ENCODE results near the gene GNAZ.
A peak's percentile ranks its signal among the peaks of the same experiment; 100 is the strongest.

The GNAZ gene

DNA sequence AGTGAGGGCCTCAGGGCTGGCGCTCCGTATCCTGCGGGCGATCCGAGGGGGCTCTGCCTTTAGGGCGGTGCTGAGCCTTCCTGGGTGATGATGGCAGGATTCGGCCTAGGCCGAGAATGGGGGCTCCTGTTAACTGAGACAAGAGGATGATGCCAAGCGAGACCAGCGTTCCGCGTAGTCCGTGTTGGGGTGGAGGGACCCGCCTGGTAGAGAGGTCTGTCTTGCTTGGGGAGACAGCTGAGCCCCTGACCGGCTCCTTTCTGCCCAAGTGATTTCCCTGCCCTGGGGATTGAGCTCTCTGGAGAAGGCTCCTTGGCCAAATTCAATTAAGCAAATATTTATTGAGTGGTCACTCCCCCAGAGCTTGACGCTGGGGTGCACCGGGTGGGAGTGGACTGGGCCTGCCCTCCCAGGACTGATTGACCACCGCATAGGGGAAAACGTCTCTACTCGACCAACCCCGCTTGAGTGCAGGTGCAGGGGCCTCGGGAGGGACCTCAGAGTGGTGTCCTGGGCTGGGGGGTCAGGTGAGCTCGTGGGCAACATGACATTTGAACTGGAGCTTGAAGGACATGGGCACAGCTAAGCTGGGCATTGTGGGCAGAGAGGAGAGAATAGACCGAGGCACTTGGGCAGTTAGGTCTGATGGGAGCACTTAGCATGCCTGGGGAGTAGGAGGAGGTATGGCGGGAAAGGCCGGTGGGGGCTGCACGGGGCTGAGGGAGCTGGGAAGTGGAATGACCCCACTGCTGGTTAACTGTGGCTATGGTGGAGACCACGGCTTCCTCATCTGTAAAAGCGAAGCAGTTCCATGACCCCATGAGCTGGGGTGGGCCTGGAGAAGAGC lies 1.1 kb downstream of the GNAZ start:
- DNase-seq (ENCODE audit: low spot score): peak; percentile 50
- TF ChIP-seq, protein P1, sequence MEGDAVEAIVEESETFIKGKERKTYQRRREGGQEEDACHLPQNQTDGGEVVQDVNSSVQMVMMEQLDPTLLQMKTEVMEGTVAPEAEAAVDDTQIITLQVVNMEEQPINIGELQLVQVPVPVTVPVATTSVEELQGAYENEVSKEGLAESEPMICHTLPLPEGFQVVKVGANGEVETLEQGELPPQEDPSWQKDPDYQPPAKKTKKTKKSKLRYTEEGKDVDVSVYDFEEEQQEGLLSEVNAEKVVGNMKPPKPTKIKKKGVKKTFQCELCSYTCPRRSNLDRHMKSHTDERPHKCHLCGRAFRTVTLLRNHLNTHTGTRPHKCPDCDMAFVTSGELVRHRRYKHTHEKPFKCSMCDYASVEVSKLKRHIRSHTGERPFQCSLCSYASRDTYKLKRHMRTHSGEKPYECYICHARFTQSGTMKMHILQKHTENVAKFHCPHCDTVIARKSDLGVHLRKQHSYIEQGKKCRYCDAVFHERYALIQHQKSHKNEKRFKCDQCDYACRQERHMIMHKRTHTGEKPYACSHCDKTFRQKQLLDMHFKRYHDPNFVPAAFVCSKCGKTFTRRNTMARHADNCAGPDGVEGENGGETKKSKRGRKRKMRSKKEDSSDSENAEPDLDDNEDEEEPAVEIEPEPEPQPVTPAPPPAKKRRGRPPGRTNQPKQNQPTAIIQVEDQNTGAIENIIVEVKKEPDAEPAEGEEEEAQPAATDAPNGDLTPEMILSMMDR (IDR thresholded peaks at IDR 0.05; ENCODE audit: poor library complexity, severe bottlenecking): no peak
- no peak overlapping the region for H3K27ac ChIP-seq (ENCODE audit: poor library complexity, severe bottlenecking)
- peaks cover 8% of the 10 kb centered on the region for H3K9me3 ChIP-seq (ENCODE audit: severe bottlenecking)
- no peak for ATAC-seq (ENCODE audit: low read depth)
- no peaks in the 10 kb centered on the region for H3K4me1 ChIP-seq (ENCODE audit: insufficient read depth, poor library complexity, severe bottlenecking)
- no peaks in the 10 kb centered on the region for H3K27me3 ChIP-seq (ENCODE audit: insufficient read depth, poor library complexity, severe bottlenecking)
- no peaks in the 10 kb centered on the region for H3K36me3 ChIP-seq (ENCODE audit: low read depth)
- peak overlapping the region; percentile 36 for H3K4me3 ChIP-seq (ENCODE audit: severe bottlenecking)

DNA sequence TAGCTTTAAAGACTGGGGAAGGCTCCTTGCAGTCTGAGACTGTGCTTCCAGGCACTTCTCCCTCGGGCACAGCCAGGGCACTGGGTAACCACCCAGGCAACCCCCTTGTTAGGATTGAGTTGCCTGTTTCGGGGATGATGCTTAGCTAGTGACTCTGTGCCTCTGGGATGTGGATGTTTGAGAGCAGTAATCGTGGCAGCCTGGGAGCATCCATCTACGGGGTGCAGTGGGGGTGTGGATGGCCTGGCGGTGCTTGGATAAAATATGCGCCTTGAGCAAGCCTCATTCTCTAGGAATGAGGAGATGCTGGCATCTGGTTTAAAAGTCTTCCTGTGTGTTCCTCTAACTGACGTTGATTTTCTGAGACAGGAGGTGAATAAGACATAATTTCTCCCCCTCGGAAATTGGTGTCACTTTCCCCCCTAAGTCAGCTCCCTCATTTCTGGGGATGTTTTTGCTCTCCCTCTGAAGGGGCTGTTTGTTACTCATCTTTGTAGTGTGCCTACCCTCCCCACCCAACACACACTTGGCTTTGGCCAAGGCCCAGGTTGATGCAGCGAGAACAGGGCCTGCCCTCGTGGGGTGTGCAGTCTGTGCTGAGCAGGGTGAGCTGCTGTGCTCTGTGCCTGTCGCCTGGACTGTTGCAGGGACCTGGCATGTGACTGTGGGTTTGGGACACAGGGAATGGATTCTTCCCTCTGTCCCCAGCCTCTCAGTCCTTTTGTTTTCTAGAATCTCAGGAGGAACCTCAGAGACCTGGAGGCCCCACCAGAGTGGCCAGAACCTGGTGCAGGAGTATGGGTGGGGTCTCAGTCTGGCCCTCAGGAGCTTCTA lies 2.0 kb downstream of the GNAZ start:
- Histone ChIP-seq H3K27ac (ENCODE audit: poor library complexity, severe bottlenecking) (no peak overlapping the region), H3K27me3 (ENCODE audit: insufficient read depth, poor library complexity, severe bottlenecking) (no peaks in the 10 kb centered on the region), H3K4me3 (ENCODE audit: severe bottlenecking) (no peak overlapping the region), H3K9me3 (ENCODE audit: severe bottlenecking) (peaks cover 12% of the 10 kb centered on the region), H3K4me1 (ENCODE audit: insufficient read depth, poor library complexity, severe bottlenecking) (no peaks in the 10 kb centered on the region), H3K36me3 (ENCODE audit: low read depth) (no peaks in the 10 kb centered on the region)
- TF ChIP-seq, protein P1 (IDR thresholded peaks at IDR 0.05; ENCODE audit: poor library complexity, severe bottlenecking): no peak
- ATAC-seq (ENCODE audit: low read depth): no peak
- DNase-seq (ENCODE audit: low spot score): peak; percentile 20

DNA sequence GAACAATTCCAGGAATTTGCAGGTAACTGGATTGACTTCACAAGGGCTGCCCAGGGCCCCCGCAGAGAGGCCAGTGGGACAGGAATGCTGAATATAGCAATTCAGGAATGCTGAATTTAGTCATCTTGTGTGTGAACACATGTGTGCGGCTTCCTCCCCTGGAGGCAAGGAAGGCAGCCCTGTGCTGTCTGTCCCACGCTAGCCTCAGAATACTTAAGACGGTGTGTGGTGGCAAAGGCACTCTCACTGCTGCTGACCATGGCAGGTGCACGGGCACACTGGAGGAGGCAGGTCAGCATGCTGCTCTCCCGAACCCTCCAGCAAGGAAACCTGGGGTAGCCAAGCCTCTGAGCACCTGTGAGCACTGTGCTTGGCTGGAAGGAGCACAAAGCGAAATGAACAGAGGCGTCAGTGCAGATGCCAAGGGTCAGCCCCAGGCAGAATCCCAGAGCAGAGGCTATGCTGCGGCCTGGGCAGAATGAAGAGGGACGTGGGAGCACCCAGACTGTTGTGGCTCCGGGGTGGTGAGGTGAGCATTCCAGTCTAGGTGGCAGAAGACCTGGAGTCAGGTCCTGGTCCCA lies 2.7 kb downstream of the GNAZ start:
- peak; percentile 44 for DNase-seq (ENCODE audit: low spot score)
- Histone ChIP-seq H3K9me3 (ENCODE audit: severe bottlenecking) (peaks cover 12% of the 10 kb centered on the region), H3K4me1 (ENCODE audit: insufficient read depth, poor library complexity, severe bottlenecking) (no peaks in the 10 kb centered on the region), H3K27me3 (ENCODE audit: insufficient read depth, poor library complexity, severe bottlenecking) (no peaks in the 10 kb centered on the region), H3K27ac (ENCODE audit: poor library complexity, severe bottlenecking) (no peak overlapping the region), H3K36me3 (ENCODE audit: low read depth) (no peaks in the 10 kb centered on the region), H3K4me3 (ENCODE audit: severe bottlenecking) (no peak overlapping the region)
- ATAC-seq (ENCODE audit: low read depth): no peak
- TF ChIP-seq, protein P1 (IDR thresholded peaks at IDR 0.05; ENCODE audit: poor library complexity, severe bottlenecking): no peak

DNA sequence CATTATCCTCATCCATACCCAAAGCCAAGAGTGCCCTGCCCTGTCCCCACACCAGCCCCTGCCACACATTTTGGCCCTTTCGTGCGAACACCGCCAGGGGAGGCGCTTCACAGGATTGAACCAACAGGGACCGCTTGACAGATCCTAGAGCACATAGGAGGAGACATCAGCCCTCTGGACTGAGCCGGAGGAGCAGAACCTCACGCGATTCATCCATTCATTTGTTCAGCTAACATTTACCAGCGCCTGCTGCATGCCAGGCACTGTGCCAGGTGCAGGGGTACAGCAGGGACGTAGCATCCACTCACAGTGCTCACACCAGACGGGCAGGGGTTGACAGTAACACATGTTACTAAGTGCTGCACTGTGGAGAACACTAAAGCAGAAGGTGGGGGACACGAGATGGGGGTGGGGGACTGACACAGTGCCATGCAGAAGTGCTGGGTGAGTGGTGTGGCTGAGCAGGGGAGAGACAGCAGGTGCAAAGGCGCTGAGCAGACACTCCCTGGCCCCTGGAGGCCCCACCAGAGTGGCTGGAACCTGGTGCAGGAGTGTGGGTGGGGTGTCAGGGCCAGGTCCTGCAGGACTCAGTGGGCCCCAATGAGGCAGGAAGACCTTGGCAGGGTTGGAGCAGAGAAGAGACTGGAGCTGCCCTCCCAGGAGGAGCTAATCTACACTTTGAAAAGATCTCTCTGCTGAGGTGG lies 3.4 kb downstream of the GNAZ start:
- DNase-seq (ENCODE audit: low spot score) (peak; percentile 19), ATAC-seq (ENCODE audit: low read depth) (no peak)
- Histone ChIP-seq H3K4me1 (ENCODE audit: insufficient read depth, poor library complexity, severe bottlenecking) (no peaks in the 10 kb centered on the region), H3K36me3 (ENCODE audit: low read depth) (no peaks in the 10 kb centered on the region), H3K27me3 (ENCODE audit: insufficient read depth, poor library complexity, severe bottlenecking) (no peaks in the 10 kb centered on the region), H3K4me3 (ENCODE audit: severe bottlenecking) (no peak overlapping the region), H3K27ac (ENCODE audit: poor library complexity, severe bottlenecking) (no peak overlapping the region), H3K9me3 (ENCODE audit: severe bottlenecking) (peaks cover 12% of the 10 kb centered on the region)
- TF ChIP-seq, protein P1 (IDR thresholded peaks at IDR 0.05; ENCODE audit: poor library complexity, severe bottlenecking): no peak

All from RWPE2 (cell line).